H1 (cell line): ENCODE results near the gene LRIG2. TPM values are rescaled to one million over a fixed set of nuclear protein-coding genes. Genes with fewer than 3 reads are reported as not detected.

Experiments
- NRF1 ChIP-seq: IDR thresholded peaks from 2 replicates; pipeline ENCODE4 v1.6.1; 2011; ENCODE audit warnings: mild to moderate bottlenecking, low read depth, low read length, improper control_type of control experiment
- TCF12 ChIP-seq: IDR thresholded peaks from 2 replicates; pipeline ENCODE4 v1.6.1; 2011; ENCODE audit warnings: low read depth, mild to moderate bottlenecking, low read length
- polyA plus RNA-seq, 7 experiments: library from polyadenylated mRNA; depleted of rRNA in 3 of 7; stranded (reverse) in 5 of 7; unstranded in 2 of 7; fragments of >200 nt in 5 of 7; fragments of 200-250 nt in 2 of 7; gene quantifications; 1 replicate in 5 of 7; 2 replicates in 1 of 7; 4 replicates in 1 of 7; pipeline versions ENCODE4 v1.2.1 to v1.2.3, GENCODE V29; 2011 to 2013; ENCODE audit warnings: missing spikeins in 2 of 7, mixed read lengths in 2 of 7
- total RNA-seq: library from RNA; stranded (reverse); fragmentation: NEBNext Ultra II Directional; extraction: Animal tissue kit (Norgen Biotek cat#: 25700); gene quantifications from 2 replicates; pipeline ENCODE4 v1.2.1, GENCODE V29; 2021

The LRIG2 gene
- total and polyA plus RNA-seq, 2 of the 8 experiments (the other 6 are each of a cell fraction or from before 2014, with no cell fraction given), result 16.2 to 20.9 TPM

DNA sequence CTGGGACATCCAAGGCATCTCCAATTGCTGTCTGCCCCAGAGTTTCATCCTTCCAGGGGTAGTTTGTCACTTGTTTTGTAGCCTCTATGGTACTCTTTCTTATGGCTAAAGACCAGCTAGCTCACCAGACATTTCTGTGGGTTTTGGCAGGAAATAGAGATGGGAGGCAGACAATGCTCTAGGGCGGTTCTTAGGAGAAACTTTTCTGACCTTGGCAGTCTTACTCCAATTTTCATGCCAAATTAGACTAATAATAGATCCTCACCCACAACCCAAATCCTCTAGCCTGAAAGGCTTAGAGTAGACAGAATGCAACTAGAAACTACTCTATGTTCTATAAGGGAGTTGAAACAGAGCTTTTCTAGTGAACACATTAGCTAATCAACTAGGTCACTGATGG lies 69.8 kb downstream of the LRIG2 start (continued):
- TF ChIP-seq TCF12 (no peak), NRF1 (no peak)
- TF ChIP-seq, all 59 proteins: peak for 0
